Measurements from ENCODE around the gene PRKAG2. TPM values are rescaled to one million over a fixed set of nuclear protein-coding genes. Genes with fewer than 3 reads are reported as not detected.

The PRKAG2 gene
- total RNA-seq, 1 experiment from 2014 or later = 18.9 TPM

GRCh38 chr7:151732292-151732691, 144.6 kb downstream of the PRKAG2 start:
- no peak for DNase-seq (ENCODE audit: low read depth)

GRCh38 chr7:151731022-151731441, 145.9 kb downstream of the PRKAG2 start:
- no peak for DNase-seq (ENCODE audit: low read depth)

GRCh38 chr7:151730591-151730990, 146.3 kb downstream of the PRKAG2 start:
- no peak for DNase-seq (ENCODE audit: low read depth)

GRCh38 chr7:151729521-151729921, 147.4 kb downstream of the PRKAG2 start:
- DNase-seq (ENCODE audit: low read depth) = no peak

- no peak for DNase-seq (ENCODE audit: low read depth)
Observed at GRCh38 chr7:151728746-151729145, 148.2 kb downstream of the PRKAG2 start.

- no peak for DNase-seq (ENCODE audit: low read depth)
Observed at GRCh38 chr7:151728286-151728660, 148.6 kb downstream of the PRKAG2 start.

GRCh38 chr7:151727579-151728285, 149.2 kb downstream of the PRKAG2 start:
- peak; percentile 99 for DNase-seq (ENCODE audit: low read depth)

- no peak for DNase-seq (ENCODE audit: low read depth)
Observed at GRCh38 chr7:151726652-151727578, 150.0 kb downstream of the PRKAG2 start.

GRCh38 chr7:151725844-151726651, 150.9 kb downstream of the PRKAG2 start:
- DNase-seq (ENCODE audit: low read depth) = peak; percentile 70

GRCh38 chr7:151724920-151725584, 151.9 kb downstream of the PRKAG2 start:
- no peak for DNase-seq (ENCODE audit: low read depth)

GRCh38 chr7:151724250-151724915, 152.5 kb downstream of the PRKAG2 start:
- no peak for DNase-seq (ENCODE audit: low read depth)

GRCh38 chr7:151723321-151723720, 153.6 kb downstream of the PRKAG2 start:
- no peak for DNase-seq (ENCODE audit: low read depth)

- DNase-seq (ENCODE audit: low read depth) = no peak
Observed at GRCh38 chr7:151722533-151722932, 154.4 kb downstream of the PRKAG2 start.

- DNase-seq (ENCODE audit: low read depth) = no peak
Observed at GRCh38 chr7:151721694-151722093, 155.2 kb downstream of the PRKAG2 start.

- DNase-seq (ENCODE audit: low read depth) = no peak
Observed at GRCh38 chr7:151721236-151721635, 155.7 kb downstream of the PRKAG2 start.

GRCh38 chr7:151720280-151720679, 156.6 kb downstream of the PRKAG2 start:
- no peak for DNase-seq (ENCODE audit: low read depth)

GRCh38 chr7:151719897-151720242, 157.0 kb downstream of the PRKAG2 start:
- DNase-seq (ENCODE audit: low read depth) = no peak

GRCh38 chr7:151719031-151719896, 157.7 kb downstream of the PRKAG2 start:
- no peak for DNase-seq (ENCODE audit: low read depth)

- no peak for DNase-seq (ENCODE audit: low read depth)
Observed at GRCh38 chr7:151717918-151718317, 159.0 kb downstream of the PRKAG2 start.

- no peak for DNase-seq (ENCODE audit: low read depth)
Observed at GRCh38 chr7:151717415-151717814, 159.5 kb downstream of the PRKAG2 start.

All from HT1080 (cell line).